Gastroesophageal sphincter (tissue), 4 donors: ENCODE data around the gene AMER3. TPM values are rescaled to one million over a fixed set of nuclear protein-coding genes. Genes with fewer than 3 reads are reported as not detected.

Experiments
- ATAC-seq: fragments of 150-250 bp; one replicate; pipeline ENCODE4 v1.9.1; 2016; ENCODE audit warnings: mild to moderate bottlenecking, moderate library complexity
- H3K27ac ChIP-seq, 4 donors: fragments of 200-600 bp; sonication (generic) in 3 of 4; 1 replicate in 3 of 4; 2 replicates in 1 of 4; pipeline ENCODE4 v1.5.1; 2016 to 2019
- H3K27me3 ChIP-seq: fragments of 200-600 bp; sonication (generic); one replicate; pipeline ENCODE4 v1.5.1; 2019
- H3K36me3 ChIP-seq, 2 donors: fragments of 200-600 bp; sonication (generic); one replicate each; pipeline ENCODE4 v1.5.1; 2019; ENCODE audit warnings: control low read depth in 1 of 2
- H3K4me1 ChIP-seq, 3 donors: fragments of 200-600 bp; sonication (generic); 1 replicate in 2 of 3; 2 replicates in 1 of 3; pipeline ENCODE4 v1.5.1; 2016 to 2019; ENCODE audit warnings: control low read depth in 2 of 3
- H3K4me3 ChIP-seq, 2 donors: fragments of 200-600 bp; sonication (generic); one replicate each; pipeline ENCODE4 v1.5.1; 2019; ENCODE audit warnings: mild to moderate bottlenecking in 1 of 2, moderate library complexity in 1 of 2
- H3K9me3 ChIP-seq, 3 donors: fragments of 200-600 bp; sonication (generic); one replicate each; pipeline ENCODE4 v1.5.1; 2017 to 2019; ENCODE audit warnings: control low read depth in 2 of 3
- EP300 ChIP-seq: sonication (generic); formaldehyde crosslinking; IDR thresholded peaks from one replicate; pipeline ENCODE4 v1.6.1; 2017; ENCODE audit warnings: antibody characterized with exemption, mild to moderate bottlenecking
- POLR2A ChIP-seq, 2 donors: fragments of 450-650 bp; IDR thresholded peaks; one replicate each; pipeline ENCODE4 v1.6.1; 2017; ENCODE audit warnings: antibody characterized with exemption in 2 of 2, mild to moderate bottlenecking in 2 of 2, moderate library complexity in 1 of 2
- POLR2AphosphoS5 ChIP-seq: sonication (generic); formaldehyde crosslinking; IDR thresholded peaks from one replicate; pipeline ENCODE4 v1.6.1; 2017; ENCODE audit warnings: antibody characterized with exemption
- WGBS, 2 donors: methylation state at CpG; one replicate each; pipeline ENCODE4 v1.1.5; 2018; ENCODE audit warnings: low coverage in 1 of 2; 5-methylcytosine and 5-hydroxymethylcytosine counted together
- total RNA-seq, 4 donors: library from RNA; depleted of rRNA; stranded (reverse); fragments of >200 nt; gene quantifications; one replicate each; pipeline ENCODE4 v1.1.0, GENCODE V29; 2016
- TF ChIP-seq, protein P1 (sequence below), 4 experiments: fragments of 200-600 bp in 2 of 4; fragments of 450-650 bp in 2 of 4; sonication (generic) in 1 of 4; IDR thresholded peaks; one replicate each; pipeline ENCODE4 v1.5.1; 2017 to 2019; ENCODE audit warnings: antibody characterized with exemption in 4 of 4, mild to moderate bottlenecking in 2 of 4, moderate library complexity in 2 of 4

The AMER3 gene
- total RNA-seq, 4 donors from 2014 or later = 0.27 TPM; not detected in 3

DNA sequence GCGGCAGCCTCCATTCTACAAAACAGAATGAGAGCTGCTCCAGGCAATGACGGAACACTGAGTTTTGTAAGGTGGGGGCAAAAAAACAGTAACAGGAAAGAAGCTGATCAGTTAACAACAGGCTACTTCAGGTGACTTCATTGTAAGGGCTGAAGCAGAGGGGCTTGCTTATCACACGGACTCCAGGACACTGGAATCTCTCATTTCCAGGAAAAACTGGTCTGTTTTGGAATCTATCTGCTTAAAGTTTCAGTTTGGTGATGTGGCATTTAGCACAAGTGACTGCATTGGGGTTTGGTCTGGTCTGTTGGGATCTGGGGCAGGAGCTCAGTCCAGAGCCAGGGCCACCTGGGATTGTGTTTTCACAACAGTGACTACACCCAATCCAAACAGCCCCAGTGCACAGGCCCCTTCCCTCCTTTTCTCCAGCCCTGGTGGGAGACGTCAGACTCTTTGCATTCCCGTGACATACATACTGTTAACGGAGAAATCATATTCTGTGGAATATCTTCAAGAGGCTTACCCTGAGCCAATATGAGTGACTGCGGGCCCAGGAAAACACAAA, 14.1 kb downstream of the AMER3 start:
- TF ChIP-seq, protein P1, sequence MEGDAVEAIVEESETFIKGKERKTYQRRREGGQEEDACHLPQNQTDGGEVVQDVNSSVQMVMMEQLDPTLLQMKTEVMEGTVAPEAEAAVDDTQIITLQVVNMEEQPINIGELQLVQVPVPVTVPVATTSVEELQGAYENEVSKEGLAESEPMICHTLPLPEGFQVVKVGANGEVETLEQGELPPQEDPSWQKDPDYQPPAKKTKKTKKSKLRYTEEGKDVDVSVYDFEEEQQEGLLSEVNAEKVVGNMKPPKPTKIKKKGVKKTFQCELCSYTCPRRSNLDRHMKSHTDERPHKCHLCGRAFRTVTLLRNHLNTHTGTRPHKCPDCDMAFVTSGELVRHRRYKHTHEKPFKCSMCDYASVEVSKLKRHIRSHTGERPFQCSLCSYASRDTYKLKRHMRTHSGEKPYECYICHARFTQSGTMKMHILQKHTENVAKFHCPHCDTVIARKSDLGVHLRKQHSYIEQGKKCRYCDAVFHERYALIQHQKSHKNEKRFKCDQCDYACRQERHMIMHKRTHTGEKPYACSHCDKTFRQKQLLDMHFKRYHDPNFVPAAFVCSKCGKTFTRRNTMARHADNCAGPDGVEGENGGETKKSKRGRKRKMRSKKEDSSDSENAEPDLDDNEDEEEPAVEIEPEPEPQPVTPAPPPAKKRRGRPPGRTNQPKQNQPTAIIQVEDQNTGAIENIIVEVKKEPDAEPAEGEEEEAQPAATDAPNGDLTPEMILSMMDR (IDR thresholded peaks at IDR 0.05) = no peak
- TF ChIP-seq EP300 (no peak), POLR2AphosphoS5 (no peak), POLR2A (IDR thresholded peaks at IDR 0.05) (no peak)
- no peak overlapping the region for H3K27ac ChIP-seq
- no peak for ATAC-seq
- peaks cover 28% of the 10 kb centered on the region for H3K27me3 ChIP-seq
- H3K36me3 ChIP-seq = no peaks in the 10 kb centered on the region
- peaks cover 0 to 17% (median 0%) of the 10 kb centered on the region in 3 donors for H3K9me3 ChIP-seq
- H3K4me3 ChIP-seq = no peak overlapping the region
- 58 to 79% methylated on average over 4 to 5 of the region's 7 CpGs for WGBS, 2 donors
- H3K4me1 ChIP-seq = no peaks in the 10 kb centered on the region

DNA sequence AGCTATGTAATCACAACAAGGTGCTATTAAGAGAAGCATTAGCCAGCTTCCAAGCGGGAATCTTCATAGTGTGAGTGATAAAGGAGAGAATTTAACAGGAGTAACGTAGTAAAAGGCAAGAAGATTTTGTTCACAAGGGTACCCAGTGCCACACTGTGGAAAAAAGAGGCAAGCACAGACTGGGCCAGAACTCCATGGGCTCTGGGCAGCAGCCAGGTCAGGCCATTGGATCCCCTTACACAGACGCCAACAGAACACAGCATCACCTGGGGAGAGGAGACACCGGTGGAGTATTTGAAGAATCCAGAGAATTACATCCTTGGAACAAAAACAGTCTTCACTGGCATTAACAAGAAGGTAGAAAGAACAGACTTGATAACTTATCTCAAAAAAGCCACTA, 21.2 kb downstream of the AMER3 start:
- no peak for TF ChIP-seq EP300
- TF ChIP-seq POLR2A (IDR thresholded peaks at IDR 0.05) = no peak
- TF ChIP-seq, protein P1 (IDR thresholded peaks at IDR 0.05) = no peak
- TF ChIP-seq POLR2AphosphoS5 = no peak
- Histone ChIP-seq H3K9me3 (peaks cover 0 to 17% (median 0%) of the 10 kb centered on the region in 3 donors), H3K27ac (no peak overlapping the region), H3K4me1 (no peaks in the 10 kb centered on the region), H3K36me3 (no peaks in the 10 kb centered on the region), H3K27me3 (peaks cover 29% of the 10 kb centered on the region), H3K4me3 (no peak overlapping the region)
- ATAC-seq = no peak
- 36 to 55% methylated on average over 4 of the region's 4 CpGs for WGBS, 2 donors

DNA sequence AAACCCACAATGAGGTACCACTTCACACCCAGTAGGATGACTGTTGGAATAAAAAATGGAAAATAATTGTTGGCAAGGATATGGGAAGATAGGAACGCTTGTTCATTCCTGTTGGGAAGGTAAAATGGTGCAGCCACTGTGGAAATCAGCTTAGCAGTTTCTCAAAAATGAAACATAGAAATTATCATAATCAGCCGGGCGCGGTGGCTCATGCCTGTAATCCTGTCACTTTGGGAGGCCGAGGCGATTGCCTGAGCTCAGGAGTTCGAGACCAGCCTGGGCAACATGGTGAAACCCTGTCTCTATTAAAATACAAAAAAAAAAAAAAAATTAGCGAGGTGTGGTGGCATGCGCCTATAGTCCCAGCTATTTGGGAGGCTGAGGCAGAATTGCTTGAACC, 23.4 kb downstream of the AMER3 start:
- no peak overlapping the region for H3K4me3 ChIP-seq
- H3K27me3 ChIP-seq = peaks cover 24% of the 10 kb centered on the region
- H3K36me3 ChIP-seq = no peaks in the 10 kb centered on the region
- 67 to 93% methylated on average over 7 of the region's 9 CpGs for WGBS, 2 donors
- no peak overlapping the region for H3K27ac ChIP-seq
- H3K4me1 ChIP-seq = no peaks in the 10 kb centered on the region
- TF ChIP-seq, protein P1 (IDR thresholded peaks at IDR 0.05) = no peak
- TF ChIP-seq POLR2A (IDR thresholded peaks at IDR 0.05) = no peak
- no peak for ATAC-seq
- peaks cover 0 to 5% (median 0%) of the 10 kb centered on the region in 3 donors for H3K9me3 ChIP-seq

DNA sequence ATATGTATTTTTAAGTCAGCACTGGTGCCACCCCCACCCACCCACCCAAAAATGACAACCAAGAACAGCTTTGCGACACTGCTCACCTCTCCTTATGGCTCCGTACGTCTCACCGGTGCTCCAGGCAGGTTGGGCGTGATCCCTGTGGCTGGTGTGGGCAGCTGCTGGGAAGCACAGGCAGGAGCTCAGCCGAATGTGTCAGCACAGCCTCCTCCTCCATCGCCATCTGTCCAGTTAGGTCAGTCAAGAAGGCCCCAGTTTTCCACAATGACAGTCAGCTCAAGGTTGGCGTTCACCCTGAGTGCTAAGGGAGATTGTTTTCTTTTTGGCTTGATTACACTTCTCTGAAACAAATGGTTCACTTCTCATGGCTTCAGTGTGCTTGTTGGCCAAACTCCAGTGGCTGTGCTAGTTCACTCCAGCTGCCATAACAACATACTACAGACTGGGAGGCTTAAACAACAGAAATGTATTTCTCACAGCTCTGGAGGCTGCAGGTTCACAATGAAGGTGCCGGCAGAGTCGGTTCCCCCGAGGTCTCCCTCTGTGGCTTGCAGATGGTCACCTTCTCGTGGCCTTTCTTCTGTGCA, 30.2 kb downstream of the AMER3 start:
- WGBS, 2 donors = 64 to 80% methylated on average over 1 to 5 of the region's 12 CpGs
- H3K27ac ChIP-seq = no peak overlapping the region
- ATAC-seq = no peak
- no peaks in the 10 kb centered on the region for H3K4me1 ChIP-seq
- H3K4me3 ChIP-seq = no peak overlapping the region
- H3K27me3 ChIP-seq = peaks cover 15% of the 10 kb centered on the region
- peaks cover 0 to 5% (median 0%) of the 10 kb centered on the region in 3 donors for H3K9me3 ChIP-seq
- no peak for TF ChIP-seq POLR2AphosphoS5
- TF ChIP-seq, protein P1 (IDR thresholded peaks at IDR 0.05) = no peak
- TF ChIP-seq EP300 = no peak
- TF ChIP-seq POLR2A (IDR thresholded peaks at IDR 0.05) = no peak
- no peaks in the 10 kb centered on the region for H3K36me3 ChIP-seq

DNA sequence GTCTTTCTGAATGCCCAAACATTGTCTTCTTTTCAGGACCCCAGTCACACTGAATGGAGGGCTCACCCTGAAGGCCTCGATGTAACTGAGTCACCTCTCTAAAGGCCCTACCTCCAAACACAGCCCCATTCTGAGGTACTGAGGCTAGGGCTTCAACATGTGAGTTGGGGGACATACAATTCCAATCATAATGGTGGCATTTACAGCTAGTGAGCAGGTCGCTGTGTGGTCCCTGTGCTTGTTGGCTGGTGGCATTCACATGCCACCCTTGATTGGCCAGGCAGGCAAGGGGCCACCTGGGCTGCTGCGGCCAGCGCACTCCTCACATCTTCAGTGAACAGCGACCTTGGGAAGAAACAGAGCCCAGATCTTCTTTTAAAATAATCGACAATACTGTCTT, 30.7 kb downstream of the AMER3 start:
- TF ChIP-seq, protein P1 (IDR thresholded peaks at IDR 0.05) = no peak
- TF ChIP-seq POLR2AphosphoS5 = no peak
- no peak for TF ChIP-seq EP300
- no peak for TF ChIP-seq POLR2A (IDR thresholded peaks at IDR 0.05)
- peaks cover 10% of the 10 kb centered on the region for H3K27me3 ChIP-seq
- WGBS, 2 donors = 100% methylated on average over 1 of the region's 6 CpGs; no CpG with 5 or more reads in 1 of the 2 donors
- no peaks in the 10 kb centered on the region for H3K4me1 ChIP-seq
- peaks cover 0 to 5% (median 0%) of the 10 kb centered on the region in 3 donors for H3K9me3 ChIP-seq
- H3K27ac ChIP-seq = no peak overlapping the region
- H3K36me3 ChIP-seq = no peaks in the 10 kb centered on the region
- no peak overlapping the region for H3K4me3 ChIP-seq
- no peak for ATAC-seq
